ENCODE results near the gene TRNP1.
"Not testable (repeated sequence)": the region's sequence is repeated elsewhere in the genome, so short reads cannot be mapped to it uniquely, and the experiment has no call there.

Gene TRNP1, protein sequence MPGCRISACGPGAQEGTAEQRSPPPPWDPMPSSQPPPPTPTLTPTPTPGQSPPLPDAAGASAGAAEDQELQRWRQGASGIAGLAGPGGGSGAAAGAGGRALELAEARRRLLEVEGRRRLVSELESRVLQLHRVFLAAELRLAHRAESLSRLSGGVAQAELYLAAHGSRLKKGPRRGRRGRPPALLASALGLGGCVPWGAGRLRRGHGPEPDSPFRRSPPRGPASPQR

DNA sequence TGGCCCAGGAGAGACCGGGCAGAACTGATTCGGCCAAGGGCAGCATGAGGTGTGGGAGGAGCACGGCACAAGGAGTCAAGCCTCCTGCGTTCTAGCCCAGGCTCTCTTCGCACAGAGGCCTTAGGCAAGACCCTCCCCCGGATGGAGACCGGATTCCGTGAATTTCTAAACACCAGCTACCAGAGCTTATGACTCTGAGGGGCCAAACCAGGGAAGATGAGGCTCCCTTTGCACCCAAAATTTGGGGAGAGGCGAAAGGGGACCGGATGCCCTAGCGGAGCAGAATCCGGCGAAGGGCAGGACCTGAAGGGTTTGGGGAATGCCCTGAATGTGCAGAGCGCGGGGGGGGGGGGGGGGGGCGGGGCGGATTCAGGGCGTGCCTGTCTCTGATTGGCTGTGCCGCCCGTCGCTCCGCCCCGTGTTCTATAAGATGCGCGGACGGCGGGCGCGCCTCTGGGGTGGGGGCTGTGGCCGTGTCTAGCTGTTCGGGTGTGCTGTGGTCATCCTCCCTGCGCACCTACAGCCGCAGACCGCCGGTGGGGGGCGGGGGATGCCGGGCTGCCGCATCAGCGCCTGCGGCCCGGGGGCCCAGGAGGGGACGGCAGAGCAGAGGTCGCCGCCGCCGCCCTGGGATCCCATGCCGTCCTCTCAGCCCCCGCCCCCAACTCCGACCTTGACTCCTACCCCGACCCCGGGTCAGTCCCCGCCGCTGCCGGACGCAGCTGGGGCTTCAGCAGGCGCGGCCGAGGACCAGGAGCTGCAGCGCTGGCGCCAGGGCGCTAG lies at the start of gene TRNP1:
TSS of gene TRNP1 (plus strand) at position 456 of the 783 bp plus-strand sequence. CDS start at position 551, 95 bp downstream.
- TF ChIP-seq, protein P1, sequence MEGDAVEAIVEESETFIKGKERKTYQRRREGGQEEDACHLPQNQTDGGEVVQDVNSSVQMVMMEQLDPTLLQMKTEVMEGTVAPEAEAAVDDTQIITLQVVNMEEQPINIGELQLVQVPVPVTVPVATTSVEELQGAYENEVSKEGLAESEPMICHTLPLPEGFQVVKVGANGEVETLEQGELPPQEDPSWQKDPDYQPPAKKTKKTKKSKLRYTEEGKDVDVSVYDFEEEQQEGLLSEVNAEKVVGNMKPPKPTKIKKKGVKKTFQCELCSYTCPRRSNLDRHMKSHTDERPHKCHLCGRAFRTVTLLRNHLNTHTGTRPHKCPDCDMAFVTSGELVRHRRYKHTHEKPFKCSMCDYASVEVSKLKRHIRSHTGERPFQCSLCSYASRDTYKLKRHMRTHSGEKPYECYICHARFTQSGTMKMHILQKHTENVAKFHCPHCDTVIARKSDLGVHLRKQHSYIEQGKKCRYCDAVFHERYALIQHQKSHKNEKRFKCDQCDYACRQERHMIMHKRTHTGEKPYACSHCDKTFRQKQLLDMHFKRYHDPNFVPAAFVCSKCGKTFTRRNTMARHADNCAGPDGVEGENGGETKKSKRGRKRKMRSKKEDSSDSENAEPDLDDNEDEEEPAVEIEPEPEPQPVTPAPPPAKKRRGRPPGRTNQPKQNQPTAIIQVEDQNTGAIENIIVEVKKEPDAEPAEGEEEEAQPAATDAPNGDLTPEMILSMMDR (IDR thresholded peaks at IDR 0.05; ENCODE audit: low read depth, low read length, missing control alignments): no peak
- no peak for DNase-seq (ENCODE audit: extremely low read depth, low read depth)
- H3K4me3 ChIP-seq (replicated peaks; ENCODE audit: low read depth, low read length): peak within 1 kb of the TSS; percentile 91

DNA sequence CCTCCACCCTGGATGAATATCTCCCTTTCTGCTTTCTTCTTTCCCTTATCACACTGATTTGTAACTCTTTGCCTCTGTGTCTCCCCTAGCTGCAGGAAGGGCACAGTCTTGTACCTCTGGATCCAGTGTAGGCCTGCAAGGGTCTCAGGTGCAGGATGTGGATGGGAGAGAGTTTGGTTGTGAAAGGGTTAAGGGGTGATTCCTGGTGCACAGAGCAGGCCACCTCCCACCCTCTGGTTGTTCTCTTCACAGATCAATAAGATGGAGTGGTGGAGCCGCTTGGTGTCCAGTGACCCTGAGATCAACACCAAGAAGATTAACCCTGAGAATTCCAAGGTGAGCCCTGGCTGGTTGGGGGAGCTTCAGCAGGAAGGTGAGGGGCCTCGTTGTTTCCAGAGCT lies 48.4 kb upstream of the TRNP1 start:
- H3K4me3 ChIP-seq (replicated peaks; ENCODE audit: low read depth, low read length): no peak overlapping the region
- no peak for DNase-seq (ENCODE audit: extremely low read depth, low read depth)
- TF ChIP-seq, protein P1 (IDR thresholded peaks at IDR 0.05; ENCODE audit: low read depth, low read length, missing control alignments): no peak

DNA sequence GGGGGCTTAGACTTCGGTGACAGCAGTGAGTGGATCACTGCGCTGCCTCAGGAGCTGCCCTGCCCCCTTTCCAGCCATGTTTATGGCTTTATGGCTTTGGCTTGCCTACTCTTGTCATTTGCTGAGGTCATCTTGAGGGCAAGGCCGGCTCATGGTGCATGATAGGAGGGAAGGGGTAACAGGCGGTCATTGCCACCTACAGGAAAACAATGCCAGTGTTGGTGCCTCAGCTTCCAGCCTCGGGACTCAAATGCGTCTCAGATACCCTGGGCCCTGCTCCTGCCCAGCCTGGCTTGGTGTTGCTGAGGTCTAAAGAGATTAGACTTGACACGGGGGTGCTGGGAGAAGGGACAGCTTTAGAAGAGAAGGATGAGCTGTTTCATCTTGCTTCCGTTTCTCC lies 47.8 kb upstream of the TRNP1 start:
- no peak overlapping the region for H3K4me3 ChIP-seq (replicated peaks; ENCODE audit: low read depth, low read length)
- TF ChIP-seq, protein P1 (IDR thresholded peaks at IDR 0.05; ENCODE audit: low read depth, low read length, missing control alignments): no peak
- no peak for DNase-seq (ENCODE audit: extremely low read depth, low read depth)

DNA sequence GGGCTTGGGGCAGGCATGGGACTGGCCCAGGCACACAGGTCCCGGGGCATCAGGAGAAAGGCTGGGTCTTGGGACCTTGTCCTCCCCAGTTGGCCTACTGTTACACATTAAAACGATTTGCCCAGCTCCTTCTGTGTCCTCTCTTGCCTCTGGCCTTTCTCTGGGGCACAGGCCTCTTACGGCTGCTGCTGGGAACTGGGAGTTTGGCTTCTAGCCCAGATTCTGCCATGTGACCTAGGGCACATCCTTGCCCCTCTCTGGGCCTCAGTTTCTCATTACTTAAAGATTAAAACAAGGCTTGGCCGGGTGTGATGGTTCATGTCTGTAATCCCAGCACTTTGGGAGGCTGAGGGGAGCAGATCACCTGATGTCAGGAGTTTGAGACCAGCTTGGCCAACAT lies 47.2 kb upstream of the TRNP1 start:
- no peak overlapping the region for H3K4me3 ChIP-seq (replicated peaks; ENCODE audit: low read depth, low read length)
- no peak for DNase-seq (ENCODE audit: extremely low read depth, low read depth)
- TF ChIP-seq, protein P1 (IDR thresholded peaks at IDR 0.05; ENCODE audit: low read depth, low read length, missing control alignments): no peak

DNA sequence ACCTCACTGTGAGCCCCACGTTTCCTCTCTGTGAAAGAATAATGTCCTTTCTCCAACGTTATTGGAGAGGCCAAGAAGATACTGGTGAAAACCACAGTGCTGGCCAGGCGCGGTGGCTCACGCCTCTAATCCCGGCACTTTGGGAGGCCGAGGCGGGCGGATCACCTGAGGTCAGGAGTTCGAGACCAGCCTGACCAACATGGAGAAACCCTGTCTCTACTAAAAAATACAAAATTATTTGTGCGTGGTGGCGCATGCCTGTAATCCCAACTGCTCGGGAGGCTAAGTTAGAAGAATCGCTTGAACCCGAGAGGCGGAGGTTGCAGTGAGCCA lies 44.8 kb upstream of the TRNP1 start:
- not testable (repeated sequence) for H3K4me3 ChIP-seq (replicated peaks; ENCODE audit: low read depth, low read length); DNase-seq (ENCODE audit: extremely low read depth, low read depth)

DNA sequence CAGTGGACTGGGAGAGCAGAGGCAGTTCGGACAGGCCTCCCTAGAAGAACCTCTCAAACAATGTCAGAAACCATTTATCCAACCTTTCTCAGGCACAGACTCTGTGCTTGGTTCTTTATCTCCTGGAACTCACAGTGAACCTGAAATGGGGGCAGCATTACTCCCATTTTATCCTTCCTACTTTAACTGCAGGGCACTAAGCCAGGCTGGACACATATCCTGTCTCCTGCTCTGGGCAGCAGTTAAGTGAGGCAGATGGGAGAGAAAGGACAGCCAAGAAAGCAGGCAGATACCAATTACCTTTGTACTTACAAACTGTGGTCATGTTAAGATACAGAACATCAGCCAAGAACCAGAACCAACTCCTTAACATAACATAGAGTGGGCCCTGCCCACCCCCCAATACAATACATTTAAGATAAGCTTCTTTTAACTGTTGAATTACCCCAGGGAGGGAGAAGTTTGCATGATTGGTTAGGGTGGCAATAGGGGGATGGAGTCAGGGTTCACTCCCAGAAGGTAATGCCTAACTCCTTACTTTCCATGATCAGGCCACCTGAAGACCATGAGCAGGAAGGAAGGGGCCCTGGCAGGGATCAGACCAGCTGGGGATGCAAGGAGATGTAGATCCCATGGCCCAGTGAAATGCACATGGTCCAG lies 44.1 kb upstream of the TRNP1 start:
- no peak overlapping the region for H3K4me3 ChIP-seq (replicated peaks; ENCODE audit: low read depth, low read length)
- TF ChIP-seq, protein P1 (IDR thresholded peaks at IDR 0.05; ENCODE audit: low read depth, low read length, missing control alignments): no peak
- no peak for DNase-seq (ENCODE audit: extremely low read depth, low read depth)

DNA sequence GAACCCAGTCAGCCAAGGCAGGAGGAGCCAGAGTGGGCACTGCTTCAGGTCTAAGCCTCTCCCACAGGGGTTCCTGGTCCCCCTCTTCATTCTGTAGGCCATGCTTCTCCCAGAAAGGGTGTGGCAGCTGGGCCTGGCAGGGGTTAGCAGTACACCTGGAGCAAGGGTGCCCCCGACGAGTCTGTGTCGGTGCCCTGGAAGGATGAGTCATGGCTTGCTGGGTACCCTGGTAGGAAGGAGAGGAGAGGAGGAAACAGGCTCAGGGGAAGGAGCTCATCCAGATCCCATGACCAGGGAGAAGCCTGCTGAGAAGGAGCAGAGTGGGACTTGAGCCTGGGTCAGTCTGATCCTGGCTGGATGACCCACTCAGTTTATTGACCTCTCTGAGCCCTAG lies 43.6 kb upstream of the TRNP1 start:
- TF ChIP-seq, protein P1 (IDR thresholded peaks at IDR 0.05; ENCODE audit: low read depth, low read length, missing control alignments): no peak
- no peak overlapping the region for H3K4me3 ChIP-seq (replicated peaks; ENCODE audit: low read depth, low read length)
- DNase-seq (ENCODE audit: extremely low read depth, low read depth): no peak

All from HFF-Myc (cell line).